Measurements from ENCODE around the gene FER.

DNA sequence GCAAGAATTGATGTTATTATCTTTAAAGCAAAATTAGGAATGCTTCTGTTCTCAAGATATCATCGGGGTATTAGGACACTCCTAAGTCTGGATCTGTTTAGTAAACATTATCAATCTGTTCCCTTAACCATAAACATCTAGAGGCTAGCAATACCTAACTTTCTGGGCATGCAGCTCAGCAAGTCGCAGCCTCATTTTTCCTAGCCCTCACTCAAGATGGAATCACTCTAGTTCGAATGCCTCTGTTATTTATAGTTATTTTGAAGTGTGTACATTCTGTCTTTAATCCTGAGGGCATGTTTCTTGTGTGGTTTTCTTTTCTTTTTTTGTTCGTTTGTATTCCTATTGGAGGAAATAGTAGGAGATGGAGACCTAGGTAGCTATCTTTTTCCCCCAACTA is 66.9 kb downstream of the FER start:
- TF ChIP-seq, protein P1, sequence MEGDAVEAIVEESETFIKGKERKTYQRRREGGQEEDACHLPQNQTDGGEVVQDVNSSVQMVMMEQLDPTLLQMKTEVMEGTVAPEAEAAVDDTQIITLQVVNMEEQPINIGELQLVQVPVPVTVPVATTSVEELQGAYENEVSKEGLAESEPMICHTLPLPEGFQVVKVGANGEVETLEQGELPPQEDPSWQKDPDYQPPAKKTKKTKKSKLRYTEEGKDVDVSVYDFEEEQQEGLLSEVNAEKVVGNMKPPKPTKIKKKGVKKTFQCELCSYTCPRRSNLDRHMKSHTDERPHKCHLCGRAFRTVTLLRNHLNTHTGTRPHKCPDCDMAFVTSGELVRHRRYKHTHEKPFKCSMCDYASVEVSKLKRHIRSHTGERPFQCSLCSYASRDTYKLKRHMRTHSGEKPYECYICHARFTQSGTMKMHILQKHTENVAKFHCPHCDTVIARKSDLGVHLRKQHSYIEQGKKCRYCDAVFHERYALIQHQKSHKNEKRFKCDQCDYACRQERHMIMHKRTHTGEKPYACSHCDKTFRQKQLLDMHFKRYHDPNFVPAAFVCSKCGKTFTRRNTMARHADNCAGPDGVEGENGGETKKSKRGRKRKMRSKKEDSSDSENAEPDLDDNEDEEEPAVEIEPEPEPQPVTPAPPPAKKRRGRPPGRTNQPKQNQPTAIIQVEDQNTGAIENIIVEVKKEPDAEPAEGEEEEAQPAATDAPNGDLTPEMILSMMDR (IDR thresholded peaks at IDR 0.05; ENCODE audit: low read depth, low read length) = no peak
- no peak for TF ChIP-seq EZH2phosphoT487 (IDR thresholded peaks at IDR 0.05; ENCODE audit: low read depth)
